K562 (cell line): Measurements from ENCODE around the gene FAM81B. TPM values are rescaled to one million over a fixed set of nuclear protein-coding genes. Genes with fewer than 3 reads are reported as not detected.

Experiments
- ATAC-seq: fragments of 200-7000 bp; cut with Tn5 transposase; 3 replicates; pipeline ENCODE4 v1.9.1; 2020; ENCODE audit warnings: moderate library complexity
- BruUV-seq: library from RNA; stranded (reverse); fragments of 400-500 nt; replicated peaks from 2 replicates; lab custom pipeline; 2021; lab: Mats Ljungman, UMichigan
- CTCF ChIA-PET: fragments of 300-600 bp; formaldehyde crosslinking; extraction: SDS; loops from one replicate; lab custom pipeline; 2021; ENCODE audit warnings: low intra/inter-chr PET ratio; lab: Yijun Ruan, JAX
- POLR2A ChIA-PET: fragments of 300-600, 350-650 bp; sonication (Branson Sonifier 250); formaldehyde crosslinking; extraction: SDS; loops from one replicate; lab custom pipeline; 2021; ENCODE audit warnings: antibody characterized with exemption, inconsistent platforms; lab: Yijun Ruan, JAX
- DNase-seq, 4 experiments: peaks; one replicate each; pipeline versions ENCODE4 v3.0.0 to v3.0.0-alpha.2; 2011 to 2018; ENCODE audit warnings: low spot score in 3 of 4, mixed read lengths in 3 of 4; ENCODE audit errors: extremely low read depth in 1 of 4
- FAIRE-seq: peaks from 2 replicates; lab custom pipeline; 2011; peaks lifted over from hg19 to GRCh38; lab: Jason Lieb, UNC
- H2AFZ ChIP-seq: 2 replicates; pipeline ENCODE4 v1.6.0; 2011; ENCODE audit warnings: low read depth, low read length, control low read depth, inconsistent platforms
- H3K27ac ChIP-seq: fragments of 200-600 bp; 3 replicates; pipeline ENCODE4 v1.8.0; 2011; ENCODE audit warnings: low read depth, mild to moderate bottlenecking, control low read depth, inconsistent platforms, low read length, moderate library complexity, mixed read lengths; ENCODE audit errors: extremely low read depth
- H3K27me3 ChIP-seq, 2 experiments: fragments of 300-600 bp in 1 of 2; 2 replicates in 1 of 2; 3 replicates in 1 of 2; pipeline versions ENCODE4 v1.6.0 to v1.8.0; 2011; ENCODE audit warnings: inconsistent platforms in 2 of 2, low read length in 2 of 2, mild to moderate bottlenecking in 1 of 2, mixed read lengths in 1 of 2, moderate library complexity in 1 of 2; ENCODE audit not compliant: control insufficient read depth in 2 of 2, insufficient read depth in 2 of 2
- H3K36me3 ChIP-seq: fragments of 300-600 bp; 3 replicates; pipeline ENCODE4 v1.8.0; 2011; ENCODE audit warnings: mild to moderate bottlenecking, low read length, inconsistent platforms; ENCODE audit not compliant: control insufficient read depth, insufficient read depth
- H3K4me1 ChIP-seq, 2 experiments: fragments of 200-600 bp in 1 of 2; replicated peaks in 1 of 2; 2 replicates in 1 of 2; 3 replicates in 1 of 2; pipeline versions ENCODE4 v1.5.1 to v1.8.0; 2011; ENCODE audit warnings: inconsistent platforms in 2 of 2, low read length in 2 of 2, mild to moderate bottlenecking in 1 of 2, mixed read lengths in 1 of 2, moderate library complexity in 1 of 2; ENCODE audit not compliant: control insufficient read depth in 2 of 2, insufficient read depth in 2 of 2
- H3K4me2 ChIP-seq: 2 replicates; pipeline ENCODE4 v1.6.1; 2011; ENCODE audit warnings: low read length, control low read depth, inconsistent platforms, mixed read lengths; ENCODE audit not compliant: insufficient read depth
- H3K4me3 ChIP-seq: fragments of 200-600 bp; sonication (generic), shearing (Covaris generic); 2 replicates; pipeline ENCODE4 v1.5.1; 2016; ENCODE audit warnings: control low read depth, inconsistent platforms
- H3K79me2 ChIP-seq: fragments of 200-600 bp; 3 replicates; pipeline ENCODE4 v1.8.0; 2011; ENCODE audit warnings: low read length, inconsistent platforms; ENCODE audit not compliant: control insufficient read depth, insufficient read depth
- H3K9ac ChIP-seq, 2 experiments: 2 replicates each; pipeline versions ENCODE4 v1.6.0 to v1.6.1; 2011; ENCODE audit warnings: low read depth in 2 of 2, low read length in 2 of 2, control low read depth in 1 of 2, inconsistent platforms in 1 of 2, mild to moderate bottlenecking in 1 of 2, mixed read lengths in 1 of 2; ENCODE audit not compliant: insufficient read depth in 1 of 2
- H3K9me1 ChIP-seq: one replicate; pipeline ENCODE4 v1.6.0; 2011; ENCODE audit warnings: inconsistent platforms, mild to moderate bottlenecking, low read length, moderate library complexity; ENCODE audit not compliant: control insufficient read depth, insufficient read depth
- H3K9me3 ChIP-seq: replicated peaks from 2 replicates; pipeline ENCODE4 v1.5.1; 2011; ENCODE audit warnings: low read depth, low read length, inconsistent platforms; ENCODE audit not compliant: control insufficient read depth, insufficient read depth
- H4K20me1 ChIP-seq: replicated peaks from 2 replicates; pipeline ENCODE4 v1.6.1; 2011; ENCODE audit warnings: low read length, inconsistent platforms, mixed read lengths; ENCODE audit not compliant: control insufficient read depth, insufficient read depth
- BACH1 ChIP-seq: fragments of 200-800 bp; sonication (Bioruptor generic); IDR thresholded peaks from 2 replicates; pipeline ENCODE4 v1.6.1; 2016; ENCODE audit warnings: missing genetic modification characterization, missing compliant biosample characterization
- BRD9 ChIP-seq: fragments of 450-650 bp; IDR thresholded peaks from 2 replicates; pipeline ENCODE4 v1.6.1; 2018; ENCODE audit warnings: low read depth; ENCODE audit not compliant: partially characterized antibody
- CCNT2 ChIP-seq: IDR thresholded peaks from 2 replicates; pipeline ENCODE4 v1.6.1; 2011; ENCODE audit warnings: borderline replicate concordance, low read depth, mild to moderate bottlenecking, moderate library complexity, mixed read lengths, low read length; ENCODE audit not compliant: insufficient read length; ENCODE audit errors: extremely low read depth
- CREB1 ChIP-seq, 2 experiments: sonication (generic) in 1 of 2; formaldehyde crosslinking in 1 of 2; IDR thresholded peaks; 2 replicates each; pipeline versions ENCODE4 v1.6.1 to v1.8.0; 2012 to 2022; ENCODE audit warnings: inconsistent platforms in 1 of 2, mild to moderate bottlenecking in 1 of 2, missing genetic modification reagents in 1 of 2, moderate library complexity in 1 of 2
- DACH1 ChIP-seq: fragments of 450-650 bp; IDR thresholded peaks from 2 replicates; pipeline ENCODE4 v1.6.1; 2018; ENCODE audit not compliant: partially characterized antibody
- ELK3 ChIP-seq: fragments of 450-650 bp; formaldehyde crosslinking; IDR thresholded peaks from 2 replicates; pipeline ENCODE4 v1.4.0; 2020; ENCODE audit warnings: mild to moderate bottlenecking
- GMEB1 ChIP-seq: fragments of 250-450 bp; sonication (Bioruptor Pico); IDR thresholded peaks from 2 replicates; pipeline ENCODE4 v1.4.0; 2020; ENCODE audit warnings: mild to moderate bottlenecking
- HES1 ChIP-seq: fragments of 450-650 bp; IDR thresholded peaks from 2 replicates; pipeline ENCODE4 v1.6.1; 2016; ENCODE audit warnings: low read depth, mild to moderate bottlenecking, moderate library complexity
- KLF10 ChIP-seq: fragments of 250-450 bp; sonication (Bioruptor Pico); IDR thresholded peaks from 2 replicates; pipeline ENCODE4 v1.6.1; 2021; ENCODE audit warnings: matching md5 sums
- NFIC ChIP-seq: fragments of 450-650 bp; IDR thresholded peaks from 2 replicates; pipeline ENCODE4 v1.6.1; 2017; ENCODE audit warnings: mild to moderate bottlenecking, inconsistent platforms
- USF2 ChIP-seq: sonication (generic); formaldehyde crosslinking; IDR thresholded peaks from 2 replicates; pipeline ENCODE4 v1.5.0; 2020; ENCODE audit warnings: missing genetic modification reagents
- XRCC5 ChIP-seq: fragments of 200-400 bp; formaldehyde crosslinking; IDR thresholded peaks from 2 replicates; pipeline ENCODE4 v1.6.1; 2017; ENCODE audit warnings: low read depth, mild to moderate bottlenecking, low read length
- ZBTB1 ChIP-seq: sonication (generic); formaldehyde crosslinking; IDR thresholded peaks from 2 replicates; pipeline ENCODE4 v1.8.1; 2023; ENCODE audit warnings: missing genetic modification reagents, low read depth, mild to moderate bottlenecking, borderline replicate concordance
- ZBTB9 ChIP-seq: fragments of 450-650 bp; formaldehyde crosslinking; IDR thresholded peaks from 2 replicates; pipeline ENCODE4 v1.4.0; 2020; ENCODE audit warnings: mild to moderate bottlenecking, moderate library complexity
- ZFX ChIP-seq: sonication (generic); formaldehyde crosslinking; IDR thresholded peaks from 2 replicates; pipeline ENCODE4 v1.8.0; 2022; ENCODE audit warnings: mild to moderate bottlenecking, missing genetic modification reagents, moderate library complexity
- ZNF134 ChIP-seq: fragments of 250-450 bp; sonication (Bioruptor Pico); conservative IDR thresholded peaks from 2 replicates; pipeline ENCODE4 v1.4.0; 2020
- ZSCAN32 ChIP-seq: fragments of 450-650 bp; formaldehyde crosslinking; IDR thresholded peaks from 2 replicates; pipeline ENCODE4 v1.4.0; 2020; ENCODE audit warnings: mild to moderate bottlenecking, moderate library complexity
- WGBS: fragments of 100-300 bp; shearing (Covaris generic); methylation state at CpG from one replicate; pipeline ENCODE4 v1.1.6; 2016; ENCODE audit warnings: low coverage, mixed read lengths; ENCODE audit not compliant: insufficient coverage; ENCODE audit errors: missing lambda C conversion rate; 5-methylcytosine and 5-hydroxymethylcytosine counted together
- in situ Hi-C: fragments of 300-500 bp; cut with MboI; formaldehyde crosslinking; loops from 4 replicates; pipeline ENCODE4 v1.15.0; 2018; ENCODE audit warnings: inconsistent platforms, mixed read lengths
- intact Hi-C: fragments of 100-400 bp; cut with micrococcal nuclease; formaldehyde crosslinking; loops from 2 replicates; pipeline ENCODE4 v1.14.2; 2022
- polyA plus RNA-seq, 8 experiments: library from polyadenylated mRNA; depleted of rRNA in 4 of 8; stranded (reverse) in 5 of 8; unstranded in 3 of 8; fragments of >200 nt; fragmentation: Nextera tagmentation in 2 of 8; fragmentation: Illumina TruSeq in 1 of 8; extraction: Ambion mirVana in 2 of 8; extraction: Trizol in 1 of 8; gene quantifications; 2 replicates each; pipeline versions ENCODE4 v1.2.1 to v1.2.3, GENCODE V29; 2011 to 2014; ENCODE audit warnings: inconsistent platforms in 1 of 8, missing spikeins in 1 of 8
- total RNA-seq, 7 experiments: library from RNA; depleted of rRNA in 6 of 7; stranded (reverse); fragments of >200 nt in 6 of 7; fragmentation: Illumina TruSeq in 2 of 7; extraction: Trizol in 2 of 7; gene quantifications; 2 replicates each; pipeline versions ENCODE4 v1.2.1 to v1.2.3, GENCODE V29; 2011 to 2021; ENCODE audit warnings: low replicate concordance in 1 of 7

The FAM81B gene
- total and polyA plus RNA-seq, 9 of the 15 experiments (the other 6 are each of a cell fraction or from before 2014, with no cell fraction given) = 0.08 to 0.64 (median 0.25) TPM; not detected in 2

GRCh38 chr5:95486191-95486590 lies 95.0 kb downstream of the FAM81B start:
- no peak for DNase-seq
- no TSS peak for BruUV-seq
- FAIRE-seq = no peak
- POLR2A ChIA-PET = no interaction called here
- Histone ChIP-seq H3K79me2 (no peaks in the 10 kb centered on the region), H4K20me1 (no peaks in the 10 kb centered on the region), H2AFZ (no peak overlapping the region), H3K27me3 (no peaks in the 10 kb centered on the region), H3K36me3 (peaks cover 78% of the 10 kb centered on the region), H3K9me1 (no peaks in the 10 kb centered on the region), H3K4me2 (no peak overlapping the region), H3K27ac (no peak overlapping the region), H3K9me3 (peaks cover 13% of the 10 kb centered on the region), H3K4me3 (no peak overlapping the region), H3K9ac (no peak overlapping the region), H3K4me1 (no peaks in the 10 kb centered on the region)
- CTCF ChIA-PET = no interaction called here
- no peak for ATAC-seq
- WGBS = 100% methylated on average over 2 of the region's 2 CpGs
- no peak for TF ChIP-seq BRD9
- TF ChIP-seq ZSCAN32 (CRISPR knock-in tag) = no peak
- no peak for TF ChIP-seq NFIC
- TF ChIP-seq XRCC5 = no peak
- TF ChIP-seq ELK3 (CRISPR knock-in tag) = no peak
- no peak for TF ChIP-seq KLF10
- no peak for TF ChIP-seq GMEB1
- no peak for TF ChIP-seq ZNF134 (CRISPR knock-in tag)
- no peak for TF ChIP-seq USF2
- no peak for TF ChIP-seq BACH1 (tag)
- TF ChIP-seq DACH1 = no peak
- no peak for TF ChIP-seq HES1
- TF ChIP-seq CREB1 (IDR thresholded peaks at IDR 0.05) = no peak
- TF ChIP-seq CREB1 (CRISPR knock-in tag; IDR thresholded peaks at IDR 0.05) = no peak
- TF ChIP-seq ZFX (CRISPR knock-in tag) = no peak
- TF ChIP-seq ZBTB9 (CRISPR knock-in tag) = no peak
- TF ChIP-seq ZBTB1 (CRISPR knock-in tag) = no peak
- no peak for TF ChIP-seq CCNT2
- intact Hi-C loops = no loop called here
- in situ Hi-C loops = no loop called here
